Osteoblast (primary cell): ENCODE data around the gene SCPEP1. TPM values are rescaled to one million over a fixed set of nuclear protein-coding genes. Genes with fewer than 3 reads are reported as not detected.

Source experiments
- DNase-seq: peaks from one replicate; pipeline ENCODE4 v3.0.0; 2011; ENCODE audit warnings: low spot score, mixed read lengths; ENCODE audit not compliant: insufficient read length; ENCODE audit errors: missing footprints
- H2AFZ ChIP-seq: 2 replicates; pipeline ENCODE4 v1.6.0; 2011; ENCODE audit warnings: mild to moderate bottlenecking, low read length
- H3K27ac ChIP-seq: 2 replicates; pipeline ENCODE4 v1.5.1; 2011; ENCODE audit warnings: mild to moderate bottlenecking, low read depth, low read length, moderate library complexity
- H3K27me3 ChIP-seq: 2 replicates; pipeline ENCODE4 v1.6.0; 2012; ENCODE audit warnings: mild to moderate bottlenecking, control low read depth, inconsistent platforms, low read length, moderate library complexity; ENCODE audit not compliant: insufficient read depth
- H3K36me3 ChIP-seq: 2 replicates; pipeline ENCODE4 v1.5.1; 2011; ENCODE audit warnings: mild to moderate bottlenecking, low read length, control low read depth, moderate library complexity; ENCODE audit not compliant: insufficient read depth
- H3K4me1 ChIP-seq: 2 replicates; pipeline ENCODE4 v1.5.1; 2011; ENCODE audit warnings: mild to moderate bottlenecking, low read length, control low read depth, moderate library complexity; ENCODE audit not compliant: insufficient read depth
- H3K4me2 ChIP-seq: 2 replicates; pipeline ENCODE4 v1.6.0; 2011; ENCODE audit warnings: mild to moderate bottlenecking, low read length; ENCODE audit not compliant: insufficient read depth
- H3K4me3 ChIP-seq: fragments of 200-600 bp; sonication (generic); 3 replicates; pipeline ENCODE4 v1.5.1; 2012; ENCODE audit warnings: mild to moderate bottlenecking, low read length, inconsistent platforms; ENCODE audit not compliant: insufficient read depth
- H3K79me2 ChIP-seq: 2 replicates; pipeline ENCODE4 v1.6.0; 2012; ENCODE audit warnings: mild to moderate bottlenecking, low read length, control low read depth, inconsistent platforms; ENCODE audit not compliant: insufficient read depth
- H3K9me3 ChIP-seq: 2 replicates; pipeline ENCODE4 v1.5.1; 2011; ENCODE audit warnings: low read depth, low read length, control low read depth
- H4K20me1 ChIP-seq: 2 replicates; pipeline ENCODE4 v1.6.0; 2012; ENCODE audit warnings: mild to moderate bottlenecking, low read length, control low read depth; ENCODE audit not compliant: insufficient read depth
- total RNA-seq: library from RNA; depleted of rRNA; stranded (reverse); fragments of >200 nt; gene quantifications from 2 replicates; pipeline ENCODE4 v1.2.3, GENCODE V29; 2012
- TF ChIP-seq, protein P1 (sequence below): IDR thresholded peaks from 2 replicates; pipeline ENCODE4 v1.5.1; 2011; ENCODE audit warnings: mild to moderate bottlenecking, low read depth, low read length, moderate library complexity; ENCODE audit errors: extremely low read depth

The SCPEP1 gene
- total RNA-seq, 1 donor, result 73.8 TPM

GRCh38 chr17:57040571-57040970 is 62.6 kb downstream of the SCPEP1 start:
- Histone ChIP-seq H3K36me3 (no peaks in the 10 kb centered on the region), H3K9me3 (no peaks in the 10 kb centered on the region), H3K79me2 (no peaks in the 10 kb centered on the region), H3K4me1 (no peaks in the 10 kb centered on the region), H3K27me3 (peaks cover 17% of the 10 kb centered on the region), H3K4me3 (no peak overlapping the region), H3K4me2 (no peak overlapping the region), H2AFZ (no peak overlapping the region), H3K27ac (no peak overlapping the region), H4K20me1 (no peaks in the 10 kb centered on the region)
- no peak for DNase-seq
- TF ChIP-seq, protein P1, sequence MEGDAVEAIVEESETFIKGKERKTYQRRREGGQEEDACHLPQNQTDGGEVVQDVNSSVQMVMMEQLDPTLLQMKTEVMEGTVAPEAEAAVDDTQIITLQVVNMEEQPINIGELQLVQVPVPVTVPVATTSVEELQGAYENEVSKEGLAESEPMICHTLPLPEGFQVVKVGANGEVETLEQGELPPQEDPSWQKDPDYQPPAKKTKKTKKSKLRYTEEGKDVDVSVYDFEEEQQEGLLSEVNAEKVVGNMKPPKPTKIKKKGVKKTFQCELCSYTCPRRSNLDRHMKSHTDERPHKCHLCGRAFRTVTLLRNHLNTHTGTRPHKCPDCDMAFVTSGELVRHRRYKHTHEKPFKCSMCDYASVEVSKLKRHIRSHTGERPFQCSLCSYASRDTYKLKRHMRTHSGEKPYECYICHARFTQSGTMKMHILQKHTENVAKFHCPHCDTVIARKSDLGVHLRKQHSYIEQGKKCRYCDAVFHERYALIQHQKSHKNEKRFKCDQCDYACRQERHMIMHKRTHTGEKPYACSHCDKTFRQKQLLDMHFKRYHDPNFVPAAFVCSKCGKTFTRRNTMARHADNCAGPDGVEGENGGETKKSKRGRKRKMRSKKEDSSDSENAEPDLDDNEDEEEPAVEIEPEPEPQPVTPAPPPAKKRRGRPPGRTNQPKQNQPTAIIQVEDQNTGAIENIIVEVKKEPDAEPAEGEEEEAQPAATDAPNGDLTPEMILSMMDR, result no peak

GRCh38 chr17:57043276-57043675 is 65.3 kb downstream of the SCPEP1 start:
- Histone ChIP-seq H3K4me2 (no peak overlapping the region), H3K4me3 (no peak overlapping the region), H3K27ac (no peak overlapping the region), H3K36me3 (no peaks in the 10 kb centered on the region), H3K9me3 (no peaks in the 10 kb centered on the region), H2AFZ (no peak overlapping the region), H4K20me1 (no peaks in the 10 kb centered on the region), H3K27me3 (peaks cover 26% of the 10 kb centered on the region), H3K79me2 (no peaks in the 10 kb centered on the region), H3K4me1 (no peaks in the 10 kb centered on the region)
- TF ChIP-seq, protein P1, result no peak
- DNase-seq, result no peak

DNA sequence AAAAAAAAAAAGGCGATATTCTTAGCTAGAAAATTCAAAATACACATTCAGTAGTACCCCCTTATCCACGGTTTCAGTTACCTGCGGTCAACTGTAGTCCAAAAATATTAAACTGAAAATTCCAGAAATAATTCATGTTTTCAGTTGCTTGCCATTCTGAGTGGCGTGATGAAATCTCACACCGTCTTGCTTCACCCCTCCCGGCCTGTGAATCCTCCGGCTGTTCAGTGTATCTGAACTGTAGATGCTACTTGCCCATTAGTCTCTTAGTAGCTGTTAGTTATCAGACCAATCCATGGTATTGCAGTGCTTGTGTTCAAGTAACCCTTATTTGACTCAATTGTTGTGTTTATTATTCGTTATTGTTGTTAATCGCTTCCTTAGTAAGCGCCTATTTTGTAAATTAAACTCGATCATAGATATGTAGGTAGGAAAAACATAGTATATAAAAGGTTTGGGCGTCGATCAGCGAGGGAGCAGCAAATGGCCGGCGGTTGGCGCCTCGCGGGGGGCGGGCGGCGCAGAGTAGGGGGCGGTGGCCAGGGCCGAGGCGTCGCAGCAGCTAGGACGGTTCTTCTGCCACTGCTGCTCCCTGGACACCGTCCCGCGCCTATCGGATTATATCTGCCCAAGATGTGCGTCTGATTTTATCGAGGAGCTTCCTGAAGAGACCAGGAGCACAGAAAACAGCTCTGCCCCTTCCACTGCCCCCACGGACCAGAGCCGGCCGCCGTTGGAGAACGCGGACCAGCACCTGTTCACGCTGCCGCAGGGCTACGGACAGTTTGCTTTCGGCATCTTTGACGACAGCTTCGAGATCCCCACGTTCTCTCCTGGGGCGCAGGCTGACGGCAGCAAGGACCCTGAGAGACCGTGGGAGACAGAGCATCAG is 67.3 kb downstream of the SCPEP1 start:
- H4K20me1 ChIP-seq, result no peaks in the 10 kb centered on the region
- H3K36me3 ChIP-seq, result no peaks in the 10 kb centered on the region
- no peak overlapping the region for H3K4me3 ChIP-seq
- no peaks in the 10 kb centered on the region for H3K9me3 ChIP-seq
- TF ChIP-seq, protein P1, result no peak
- H3K27me3 ChIP-seq, result peaks cover 26% of the 10 kb centered on the region
- H2AFZ ChIP-seq, result peak overlapping the region; percentile 47
- no peak overlapping the region for H3K27ac ChIP-seq
- H3K4me2 ChIP-seq, result peak overlapping the region; percentile 45
- H3K79me2 ChIP-seq, result no peaks in the 10 kb centered on the region
- H3K4me1 ChIP-seq, result no peaks in the 10 kb centered on the region
- DNase-seq, result no peak

GRCh38 chr17:57045868-57046704 is 68.2 kb downstream of the SCPEP1 start:
- TF ChIP-seq, protein P1, result no peak
- H2AFZ ChIP-seq, result peak overlapping the region; percentile 22
- no peaks in the 10 kb centered on the region for H3K36me3 ChIP-seq
- DNase-seq, result peak; percentile 76
- no peak overlapping the region for H3K27ac ChIP-seq
- no peaks in the 10 kb centered on the region for H3K79me2 ChIP-seq
- H3K9me3 ChIP-seq, result no peaks in the 10 kb centered on the region
- H3K4me1 ChIP-seq, result no peaks in the 10 kb centered on the region
- no peak overlapping the region for H3K4me3 ChIP-seq
- H4K20me1 ChIP-seq, result no peaks in the 10 kb centered on the region
- H3K27me3 ChIP-seq, result peaks cover 21% of the 10 kb centered on the region
- peak overlapping the region; percentile 45 for H3K4me2 ChIP-seq
